ENCODE measurements around the gene CAMK1D.

- TF ChIP-seq CTCF (IDR thresholded peaks at IDR 0.05; ENCODE audit: low read depth, low read length, poor library complexity, severe bottlenecking) (no peak), EZH2phosphoT487 (IDR thresholded peaks at IDR 0.05; ENCODE audit: borderline replicate concordance, low read length) (no peak)
Measured at GRCh38 chr10:12854988-12855387, 505.6 kb downstream of the CAMK1D start.

Data from DOHH2 (cell line).